Measurements from ENCODE around the gene RNF32. TPM values are rescaled to one million over a fixed set of nuclear protein-coding genes. Genes with fewer than 3 reads are reported as not detected.

Gene RNF32
- total RNA-seq: under 1 TPM in 1 of 2 experiments, not detected in 1; 0.57 TPM

GRCh38 chr7:156640257-156640948, at the start of gene RNF32:
TSS of gene RNF32 (plus strand) at chr7:156640774. CDS start at chr7:156643878, 3,104 bp downstream.
- CTCF ChIA-PET: no interaction called here

DNA sequence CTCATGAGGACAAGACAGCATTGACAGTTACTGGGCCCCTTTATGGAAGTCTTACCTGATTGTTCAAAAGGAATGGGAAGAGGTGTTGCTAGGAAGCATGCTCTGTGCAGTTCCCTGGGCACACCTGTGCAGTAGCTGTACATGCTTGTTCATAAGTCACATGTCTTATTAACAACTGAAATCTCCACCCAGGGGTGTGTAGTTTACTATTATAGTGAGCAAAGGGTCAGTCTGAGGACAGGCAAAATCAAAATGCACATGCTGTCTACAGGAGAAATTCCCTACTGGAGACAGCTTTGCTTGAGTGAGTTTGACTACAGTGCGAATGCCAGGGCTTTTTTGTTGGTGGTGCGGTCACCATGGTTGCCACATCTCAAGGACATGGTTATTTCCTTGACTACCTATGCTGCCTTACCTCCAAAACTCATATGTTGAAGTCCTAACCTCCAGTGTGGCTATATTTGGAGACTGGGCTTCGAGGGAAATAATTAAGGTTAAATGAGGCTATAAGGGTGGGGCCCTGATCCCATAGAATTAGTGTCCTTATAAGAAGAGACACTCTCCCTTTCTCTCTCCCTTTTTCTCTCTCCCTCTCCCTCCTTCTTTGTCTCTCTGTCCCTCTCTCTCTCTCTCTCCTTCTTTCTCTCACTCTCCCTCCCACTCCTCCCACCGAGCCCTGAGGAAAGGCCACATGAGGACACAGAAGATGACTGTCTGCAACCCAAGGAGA, 48.3 kb upstream of the RNF32 start:
- ChIA-PET CTCF (no interaction called here), POLR2A (no interaction called here)

More at GRCh38 chr7:156640257-156640948, at the start of gene RNF32:
- POLR2A ChIA-PET: interaction anchor here (0.5 to 1.1 kb wide), 2 partner anchors 253 to 827 kb away, joined by 4 to 5 read pairs; partner anchors contain the start of gene LMBR1

DNA sequence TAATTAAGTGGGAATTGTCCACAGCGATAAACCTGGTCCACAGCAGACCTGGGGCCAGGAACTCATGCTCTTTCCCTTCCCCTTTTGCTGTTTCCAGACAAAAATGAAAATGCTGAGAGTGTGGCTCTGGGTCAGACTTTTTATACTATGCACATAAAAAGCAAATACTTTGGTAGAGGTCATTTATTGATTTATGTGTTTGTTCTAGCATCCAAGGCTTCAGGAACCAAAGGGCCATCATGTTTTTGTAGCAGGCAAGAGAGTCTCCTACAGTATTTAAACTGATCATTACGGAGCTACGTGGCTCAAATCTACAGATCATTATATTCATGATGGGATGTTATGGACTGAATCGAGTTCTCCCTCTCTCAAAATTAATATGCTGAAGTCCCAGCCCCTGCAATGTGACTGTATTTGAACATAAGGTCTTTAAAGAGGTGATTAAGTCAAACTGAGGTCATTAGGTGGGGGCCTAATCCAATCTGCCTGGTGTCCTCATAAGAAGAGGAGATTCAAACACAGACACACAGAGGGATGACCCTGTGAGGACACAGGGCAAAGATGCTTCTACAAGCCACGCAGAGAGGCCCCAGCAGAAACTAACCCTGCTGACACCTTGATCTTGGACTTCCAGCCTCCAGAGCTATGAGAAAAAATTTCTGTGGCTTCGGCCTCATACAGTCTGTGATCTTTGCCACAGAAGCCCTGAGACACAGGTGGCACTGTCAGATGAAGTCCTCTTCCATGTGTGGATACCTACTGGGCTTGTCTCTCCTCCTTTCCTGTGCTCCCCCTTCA, 46.1 kb upstream of the RNF32 start:
- CTCF ChIA-PET: no interaction called here

GRCh38 chr7:156600496-156600895, 40.1 kb upstream of the RNF32 start:
- ChIA-PET POLR2A (no interaction called here), CTCF (no interaction called here)

More for the DNA sequence above, 46.1 kb upstream of the RNF32 start:
- POLR2A ChIA-PET: no interaction called here

GRCh38 chr7:156602283-156602682, 38.3 kb upstream of the RNF32 start:
- ChIA-PET POLR2A (no interaction called here), CTCF (no interaction called here)

DNA sequence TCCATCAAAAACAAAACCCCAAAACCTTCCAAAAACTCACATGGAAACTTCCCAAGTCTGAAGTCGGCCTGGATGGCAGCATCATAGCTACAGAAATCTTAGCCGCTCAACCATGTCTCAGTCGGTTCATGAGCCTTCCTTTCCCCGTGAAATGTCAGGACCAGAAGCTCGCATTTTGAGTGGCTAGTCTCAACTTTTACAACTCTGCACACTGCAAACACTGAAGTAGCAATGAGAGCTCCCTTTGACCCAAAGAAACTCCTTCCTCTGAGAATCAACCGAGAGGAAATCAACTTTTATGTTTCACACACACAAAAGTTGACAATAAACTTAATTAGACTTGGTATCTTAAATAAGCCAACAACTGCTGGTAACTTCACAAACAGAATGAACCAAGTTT, 37.6 kb upstream of the RNF32 start:
- POLR2A ChIA-PET: no interaction called here
- CTCF ChIA-PET: no interaction called here

DNA sequence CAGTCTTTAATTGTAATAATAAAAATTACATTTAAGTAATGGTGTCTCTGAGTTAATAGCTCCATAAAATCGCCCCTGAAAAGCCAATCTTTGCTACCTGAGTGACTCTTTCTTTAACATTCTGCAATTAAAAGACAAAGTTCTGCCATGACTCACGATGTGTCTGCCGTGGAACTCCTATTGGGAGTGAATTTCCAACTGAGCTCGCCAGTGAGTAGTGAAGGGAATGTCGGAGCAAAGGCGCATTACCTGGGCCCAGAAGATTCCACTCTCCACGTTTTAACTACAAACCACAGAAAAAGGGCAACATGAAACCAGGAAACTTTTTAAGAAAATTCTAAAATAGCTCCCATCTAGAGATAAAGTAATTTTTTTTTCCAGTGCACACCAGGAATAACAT, 36.9 kb upstream of the RNF32 start:
- ChIA-PET CTCF (no interaction called here), POLR2A (no interaction called here)

DNA sequence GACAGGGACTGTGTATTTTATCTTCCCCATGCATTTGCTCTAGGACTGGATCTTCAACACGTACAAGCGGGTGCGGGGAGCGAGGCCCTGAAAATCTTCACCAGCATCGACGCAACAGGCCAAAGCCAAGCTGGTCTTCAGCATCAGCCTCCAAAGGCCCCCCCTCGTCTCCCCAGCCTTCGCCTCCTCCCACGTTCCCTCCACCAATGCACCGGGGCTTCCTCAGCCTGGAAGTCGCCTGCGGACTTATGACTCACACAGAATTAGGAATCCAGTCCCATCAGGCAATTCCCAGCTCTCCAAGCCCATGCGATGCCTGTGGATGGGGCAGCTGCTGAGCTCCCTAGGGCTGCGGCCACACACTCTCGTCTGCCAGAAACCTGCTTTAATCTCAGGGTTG, 36.3 kb upstream of the RNF32 start:
- CTCF ChIA-PET: no interaction called here
- POLR2A ChIA-PET: no interaction called here

GRCh38 chr7:156604836-156605695, 35.5 kb upstream of the RNF32 start:
- ChIA-PET CTCF (no interaction called here), POLR2A (no interaction called here)

DNA sequence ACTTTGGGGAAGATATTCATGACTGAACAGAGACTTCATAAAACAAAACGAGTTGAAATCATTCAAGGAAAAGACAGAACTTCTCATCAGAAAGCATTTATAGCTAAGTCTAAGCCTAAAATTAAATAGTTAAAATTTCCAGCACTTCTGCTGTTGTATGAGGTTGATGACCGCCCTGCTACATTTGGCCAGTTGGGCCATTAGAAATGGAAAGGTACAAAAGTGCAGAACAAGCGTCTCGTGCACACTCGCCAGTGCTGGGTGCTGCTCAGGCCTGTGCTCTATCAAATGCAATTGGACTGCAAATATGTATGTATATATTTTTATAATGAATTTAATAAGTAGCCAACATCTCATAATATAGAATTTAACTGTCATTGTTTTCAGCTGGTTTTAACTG, 34.4 kb upstream of the RNF32 start:
- ChIA-PET CTCF (no interaction called here), POLR2A (no interaction called here)

DNA sequence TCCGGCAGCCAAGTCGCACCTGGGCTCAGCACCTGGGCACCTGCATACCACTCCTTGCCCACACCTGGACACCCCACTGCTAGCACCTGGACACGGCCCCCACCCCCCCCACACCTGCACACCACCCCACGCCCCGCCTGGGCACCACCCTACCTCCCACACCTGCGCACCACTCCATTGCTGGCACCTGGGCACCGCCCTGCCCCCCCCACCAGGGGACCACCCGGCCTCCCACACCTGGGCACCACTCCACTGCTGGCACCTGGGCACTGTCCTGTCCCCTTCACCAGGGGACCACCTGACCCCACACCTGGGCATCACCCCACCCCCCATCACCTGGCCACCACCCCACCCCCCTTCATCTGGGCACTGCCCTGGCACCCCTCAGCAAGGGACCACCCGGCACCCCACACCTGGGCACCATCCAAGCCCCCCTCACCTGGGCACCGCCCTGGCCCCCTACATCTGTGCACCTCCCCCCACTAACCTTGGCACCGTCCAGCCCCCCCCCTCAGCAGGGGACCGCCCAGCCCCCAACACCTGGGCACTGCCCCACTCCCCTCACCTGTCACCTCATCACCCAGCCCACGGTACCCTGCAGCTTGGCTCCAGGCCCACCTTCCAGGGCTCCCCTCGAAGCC, 33.8 kb upstream of the RNF32 start:
- POLR2A ChIA-PET: no interaction called here
- CTCF ChIA-PET: no interaction called here

- ChIA-PET POLR2A (no interaction called here), CTCF (no interaction called here)
These were observed 33.0 kb upstream of the RNF32 start for GRCh38 chr7:156607332-156608172.

- POLR2A ChIA-PET: no interaction called here
- CTCF ChIA-PET: interaction anchor here (0.7 kb wide), 1 partner anchor 136 kb away, joined by 3 read pairs; no protein-coding TSS in a partner anchor
These were observed 32.4 kb upstream of the RNF32 start for GRCh38 chr7:156608173-156608478.

DNA sequence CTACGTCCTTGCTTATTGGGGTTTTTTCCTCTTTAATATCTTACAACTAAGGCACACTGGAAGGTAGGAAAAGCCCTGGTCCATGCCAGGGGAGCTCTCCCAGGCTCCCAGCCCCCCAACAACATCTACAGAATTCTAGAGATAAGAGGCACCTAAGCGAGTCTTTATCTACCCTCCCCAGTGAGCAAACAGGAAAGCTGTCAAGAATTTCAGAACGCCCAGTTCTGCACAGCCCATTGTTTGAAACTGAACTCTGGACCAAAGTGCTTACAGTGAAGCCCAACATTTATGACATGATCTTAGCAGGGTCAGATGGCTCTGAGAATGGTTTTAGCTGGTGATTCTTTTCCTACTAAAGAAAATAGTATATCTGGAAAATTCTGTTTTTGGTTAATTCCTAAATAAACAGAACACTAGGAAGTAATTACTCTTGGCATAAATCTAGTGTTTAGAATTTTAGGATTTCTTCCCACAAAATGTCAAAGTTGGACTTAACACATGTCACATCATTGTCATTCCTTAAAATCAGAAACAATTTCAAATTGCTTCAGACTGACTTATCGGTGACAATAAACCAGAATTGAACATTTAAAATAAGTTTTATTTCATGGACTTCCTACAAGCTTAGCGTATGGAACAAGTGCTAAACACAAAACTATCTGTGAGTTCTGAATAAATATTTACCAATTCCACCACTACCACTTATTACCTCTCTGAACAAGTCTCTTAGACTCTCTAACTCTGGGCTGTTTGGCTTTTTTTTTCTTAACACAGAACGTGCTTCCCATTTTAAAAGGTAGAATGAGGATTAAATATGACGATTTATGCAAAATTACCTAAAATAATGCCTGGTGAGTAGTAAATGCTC, 31.3 kb upstream of the RNF32 start:
- ChIA-PET POLR2A (no interaction called here), CTCF (interaction anchor here (0.5 to 0.7 kb wide), 2 partner anchors 138 to 1129 kb away, joined by 3 read pairs; no protein-coding TSS in a partner anchor)

DNA sequence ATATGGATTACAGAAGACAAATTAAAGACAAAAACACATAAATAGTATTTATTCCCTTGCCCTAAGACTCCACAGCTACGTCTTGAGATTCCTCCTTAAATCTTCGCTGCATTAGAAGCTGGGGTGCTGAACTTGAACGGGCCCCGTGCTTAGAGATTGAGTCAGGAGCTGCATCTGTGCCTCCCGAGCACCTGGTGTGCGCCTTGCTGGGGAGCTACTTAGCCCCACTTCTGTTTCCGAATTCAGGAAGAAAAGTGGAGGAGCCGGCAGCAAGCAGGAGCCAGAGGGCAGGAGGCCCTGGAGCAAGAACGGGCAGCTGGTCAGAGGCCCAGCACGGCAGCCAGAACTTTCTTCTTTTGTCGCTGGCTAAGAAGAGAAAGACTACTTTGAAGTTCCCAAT, 30.4 kb upstream of the RNF32 start:
- CTCF ChIA-PET: no interaction called here
- POLR2A ChIA-PET: no interaction called here

- ChIA-PET POLR2A (no interaction called here), CTCF (no interaction called here)
These were observed 30.0 kb upstream of the RNF32 start for GRCh38 chr7:156610601-156611000.

Measured in activated CD8-positive, alpha-beta memory T cell treated with anti-CD3 and anti-CD28 coated beads for 36 hours (primary cell).